GM19372 (cell line): ENCODE measurements around the gene DHFR2.
A peak's percentile ranks its signal among the peaks of the same experiment; 100 is the strongest.
"Not testable (repeated sequence)": the region's sequence is repeated elsewhere in the genome, so short reads cannot be mapped to it uniquely, and the experiment has no call there.

Experiments used
- ATAC-seq: cut with Tn5 transposase; IDR thresholded peaks from one replicate; pipeline ENCODE4 v1.9.1; 2021; ENCODE audit warnings: mild to moderate bottlenecking, low read depth, moderate library complexity; ENCODE audit not compliant: unreplicated experiment

The DHFR2 gene

DNA sequence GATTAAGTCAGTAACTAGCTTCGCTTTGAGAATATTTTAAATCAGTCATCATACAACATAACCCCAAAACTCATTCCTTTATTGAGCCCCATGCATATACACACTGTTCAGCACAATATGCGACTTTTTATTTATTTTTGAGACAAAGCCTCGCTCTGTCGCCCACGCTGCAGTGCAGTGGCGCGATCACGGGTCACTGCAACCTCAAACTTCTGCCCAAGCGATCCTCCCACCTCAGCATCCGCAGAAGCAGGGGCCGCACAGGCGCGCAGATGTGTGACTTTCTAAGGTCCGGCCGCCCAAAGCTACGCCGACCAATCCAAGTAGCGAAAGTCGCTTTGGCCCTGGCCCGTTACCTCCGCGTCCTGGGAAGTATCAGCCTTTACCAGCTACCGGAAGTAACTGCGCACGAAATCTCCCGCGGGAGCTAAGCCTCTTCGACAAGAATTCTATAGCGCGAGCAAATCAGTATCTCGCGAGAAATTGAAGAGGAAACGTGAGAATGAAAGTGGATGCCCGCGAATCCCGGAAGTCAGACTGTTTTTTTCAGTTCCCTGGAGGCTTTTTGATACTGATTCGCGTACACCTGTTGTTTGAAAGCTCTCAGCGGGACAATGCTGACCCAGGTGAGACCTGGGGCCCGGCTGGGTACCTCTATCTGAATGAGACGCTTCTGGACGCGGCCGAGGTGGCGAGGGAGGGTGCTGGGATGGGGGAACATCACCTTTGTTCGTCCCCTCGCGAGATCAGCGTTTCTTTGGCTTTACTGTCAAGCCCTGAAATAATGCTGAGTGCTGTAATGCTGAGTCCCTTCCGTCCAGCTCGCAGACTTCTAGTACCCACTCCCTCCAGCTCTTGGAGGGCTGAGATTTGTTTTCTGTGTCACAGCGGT is at the start of gene DHFR2, which contains the start of gene NSUN3:
Gene DHFR2, minus strand, starts transcription at position 404 of the 892 bp plus-strand sequence. CDS start 1,405 bp downstream, outside the sequence.
Gene NSUN3, plus strand, starts transcription at position 549 of the 892 bp plus-strand sequence. Its CDS starts 66 bp downstream, at position 615.
- ATAC-seq = peak; percentile 87

DNA sequence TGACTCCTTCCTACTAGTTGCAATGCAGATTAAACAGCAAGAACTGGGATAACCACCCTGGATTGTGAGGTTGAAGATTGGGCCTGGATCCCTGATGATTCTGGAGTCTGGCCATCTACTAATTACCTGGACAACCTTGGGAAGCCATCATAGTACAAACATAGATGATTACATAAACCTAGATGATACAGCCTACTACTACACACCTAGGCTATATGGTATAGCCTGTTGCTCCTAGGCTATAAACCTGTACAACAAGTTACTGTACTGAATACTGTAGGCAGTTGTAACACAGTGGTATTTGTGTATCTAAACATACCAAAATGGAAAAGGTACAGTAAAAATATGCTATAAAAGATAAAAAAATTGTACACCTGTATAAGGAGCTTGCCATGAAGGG is 48.1 kb upstream of the DHFR2 start:
- no peak for ATAC-seq

DNA sequence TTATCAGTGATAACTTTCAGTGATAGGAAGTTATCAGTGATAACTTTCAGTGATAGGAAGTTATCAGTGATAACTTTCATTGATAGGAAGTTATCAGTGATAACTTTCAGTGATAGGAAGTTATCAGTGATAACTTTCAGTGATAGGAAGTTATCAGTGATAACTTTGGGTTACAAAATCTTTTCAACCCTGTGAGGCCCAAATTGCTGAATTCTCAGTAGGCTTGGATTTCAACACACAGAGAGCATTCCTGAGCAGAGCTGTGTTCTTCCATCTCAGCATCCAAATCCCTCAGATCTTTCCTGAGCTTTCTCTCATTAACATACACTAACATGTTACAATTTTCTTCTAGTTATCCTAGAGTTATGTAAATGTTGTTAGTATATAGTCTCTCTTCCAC is 47.5 kb upstream of the DHFR2 start:
- ATAC-seq = not testable (repeated sequence)

DNA sequence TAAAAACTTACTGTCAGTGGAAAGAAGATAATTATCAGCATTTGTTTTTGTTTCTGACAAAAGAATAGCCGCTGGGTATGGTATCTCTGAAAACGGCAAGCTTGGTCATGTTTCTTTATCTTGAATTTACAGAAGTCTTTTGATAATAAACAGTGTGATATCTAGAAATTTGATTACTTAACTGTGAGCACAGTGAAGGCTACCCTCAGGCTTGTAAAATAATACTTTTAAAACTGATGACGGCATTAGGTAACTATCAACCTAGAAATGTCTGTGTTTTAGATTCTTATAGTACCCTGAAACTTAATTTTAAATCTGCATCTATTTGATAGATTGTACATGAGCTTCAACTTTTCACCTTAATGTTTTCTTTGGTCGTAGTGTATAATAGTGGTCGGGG is 43.6 kb upstream of the DHFR2 start:
- no peak for ATAC-seq

DNA sequence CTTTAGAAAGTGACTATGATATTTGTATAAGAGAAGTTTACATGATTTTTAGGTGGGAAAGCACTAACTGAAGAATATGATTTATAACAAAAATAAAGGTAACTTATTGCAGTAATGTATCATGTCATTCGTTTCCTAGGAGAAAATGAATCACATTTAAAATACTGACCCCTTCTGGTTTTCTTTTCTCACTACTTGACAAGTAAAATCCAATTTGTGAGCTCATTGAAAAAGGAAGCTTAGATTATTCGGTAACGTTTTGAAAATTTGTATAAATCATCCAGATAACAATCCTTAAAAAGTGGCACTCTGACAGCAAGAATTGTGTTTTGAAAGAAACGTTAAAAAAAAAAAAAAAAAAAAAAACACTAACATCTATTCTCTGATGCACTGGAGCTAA is 39.1 kb upstream of the DHFR2 start:
- ATAC-seq = no peak

DNA sequence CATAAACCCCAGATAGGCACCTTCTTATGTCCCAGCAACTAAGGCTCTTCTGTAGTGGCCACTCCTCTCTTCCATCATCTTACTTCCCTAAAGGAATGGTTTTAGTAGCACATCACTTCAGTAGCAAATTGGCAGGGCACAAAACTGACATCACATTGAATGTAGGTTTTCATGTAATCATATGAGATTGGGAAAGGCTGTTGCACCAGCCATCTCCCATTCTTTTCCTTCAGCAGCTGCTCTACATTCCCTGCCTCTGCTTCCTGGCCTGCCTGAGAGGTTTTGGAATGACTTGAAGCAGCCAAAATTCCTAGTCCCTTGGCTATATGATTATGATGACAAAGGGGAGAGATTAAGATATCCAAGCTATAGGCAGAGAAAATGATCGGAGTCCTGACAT is 36.6 kb upstream of the DHFR2 start:
- no peak for ATAC-seq

DNA sequence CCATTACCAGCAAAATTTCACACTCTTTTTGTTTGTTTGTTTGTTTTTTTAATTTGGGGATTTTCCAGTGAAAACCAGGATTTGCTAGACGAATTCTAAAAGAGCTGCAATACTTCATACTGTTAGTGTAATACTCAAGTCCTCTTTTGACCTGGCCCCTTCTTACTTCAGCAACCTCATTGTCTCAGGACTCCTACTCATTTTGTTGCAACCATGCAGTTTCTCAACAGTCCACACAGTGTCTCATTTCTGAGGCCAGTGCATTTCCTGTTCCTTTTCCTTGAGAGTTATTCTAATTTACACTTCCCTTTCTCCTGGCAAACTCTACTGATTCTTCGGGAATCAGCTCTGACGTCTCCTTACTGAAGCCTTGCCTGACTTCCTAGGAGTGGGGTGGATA is 35.7 kb upstream of the DHFR2 start:
- no peak for ATAC-seq

DNA sequence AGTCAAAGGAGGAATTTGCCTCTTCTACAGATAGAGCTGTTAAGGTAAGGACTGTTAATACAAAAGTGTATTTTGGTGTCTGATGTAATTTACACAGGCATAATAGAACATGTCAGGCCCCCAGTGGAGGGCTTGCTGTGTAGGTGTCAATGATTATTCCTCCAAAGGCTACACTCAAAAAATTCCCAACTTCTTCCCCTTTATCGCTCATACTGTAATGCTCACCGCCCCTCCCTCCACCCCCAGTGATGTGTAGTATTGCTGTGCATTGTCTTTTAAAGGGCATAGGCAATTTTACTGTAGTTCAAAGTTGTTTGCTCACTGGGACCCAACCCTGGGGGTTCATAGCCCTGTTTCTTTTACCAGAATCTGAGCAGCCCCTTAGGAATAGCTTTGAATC is 32.4 kb upstream of the DHFR2 start:
- no peak for ATAC-seq

DNA sequence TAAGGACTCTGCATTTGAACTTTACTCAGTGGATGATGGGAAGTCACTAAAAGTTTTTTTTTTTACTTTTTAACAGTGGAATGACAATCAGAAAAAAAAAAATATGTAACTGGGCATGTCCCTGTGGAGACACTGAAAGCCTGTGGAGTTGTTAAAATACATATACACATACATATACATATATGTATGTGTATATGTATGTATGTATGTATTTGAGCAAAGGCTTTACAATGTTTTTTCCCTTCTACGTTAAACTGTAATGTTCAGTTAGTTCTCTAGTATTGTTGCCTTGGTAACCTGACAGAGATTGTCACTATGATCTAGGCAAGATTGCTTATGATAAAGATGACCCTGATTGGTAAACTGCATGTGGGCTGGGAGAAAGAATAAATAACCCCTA is 30.4 kb upstream of the DHFR2 start:
- no peak for ATAC-seq

DNA sequence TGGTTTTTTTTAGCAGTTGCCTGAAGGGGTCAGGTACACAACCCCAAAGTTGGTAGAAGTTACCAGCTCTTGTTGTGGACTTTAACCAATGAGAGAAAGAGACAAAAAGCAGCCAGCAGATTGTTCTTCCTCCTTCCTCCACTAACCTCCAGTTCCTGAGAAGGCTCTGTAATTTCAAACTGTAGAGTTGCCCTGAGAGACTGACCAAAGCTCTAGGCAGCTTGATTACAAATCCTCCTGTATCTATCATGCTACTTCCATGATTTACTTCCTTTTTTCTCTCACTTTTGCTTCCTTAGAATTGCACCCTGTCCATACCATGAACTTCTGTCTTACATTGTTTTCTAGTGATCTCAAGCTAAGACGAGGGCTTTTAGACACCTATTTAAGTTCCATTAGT is 29.4 kb upstream of the DHFR2 start:
- no peak for ATAC-seq

DNA sequence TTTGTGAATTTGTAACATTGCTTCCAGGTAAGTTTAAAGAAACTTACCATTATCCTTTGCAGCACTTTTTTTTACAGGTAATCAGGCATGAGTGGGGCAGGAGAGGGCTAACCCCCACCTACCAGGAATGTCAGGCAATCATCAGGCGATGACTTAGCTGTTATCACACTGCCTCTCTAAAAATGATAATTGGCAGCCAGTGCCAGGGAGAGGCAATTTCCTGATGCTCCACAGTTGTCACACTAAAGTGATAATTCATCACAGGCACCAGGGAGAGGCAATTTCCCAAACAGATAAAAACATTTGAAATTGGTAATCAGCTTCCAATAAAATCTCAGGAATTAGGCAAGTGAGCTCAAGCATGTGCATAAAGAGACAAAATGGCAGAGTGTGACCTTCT is 26.4 kb upstream of the DHFR2 start:
- no peak for ATAC-seq

DNA sequence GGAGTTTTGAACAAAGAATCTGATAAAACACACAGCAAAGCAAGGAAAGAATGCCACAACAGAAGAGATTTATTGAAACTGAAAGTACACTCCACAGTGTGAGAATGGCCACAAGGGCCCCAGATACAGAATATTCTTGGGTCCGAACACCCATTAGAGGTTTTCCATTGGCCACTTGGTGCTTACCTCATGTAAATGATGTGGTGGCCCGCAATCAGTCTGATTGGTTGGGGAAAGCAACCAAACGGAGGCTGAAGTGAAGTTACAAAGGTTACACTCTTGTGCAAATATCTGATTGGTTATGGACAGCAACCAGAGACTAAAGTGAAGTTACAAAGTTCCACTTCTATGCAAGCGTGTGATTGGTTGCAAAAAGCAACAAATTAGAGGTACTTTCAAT is 20.5 kb upstream of the DHFR2 start:
- ATAC-seq = peak; percentile 80

DNA sequence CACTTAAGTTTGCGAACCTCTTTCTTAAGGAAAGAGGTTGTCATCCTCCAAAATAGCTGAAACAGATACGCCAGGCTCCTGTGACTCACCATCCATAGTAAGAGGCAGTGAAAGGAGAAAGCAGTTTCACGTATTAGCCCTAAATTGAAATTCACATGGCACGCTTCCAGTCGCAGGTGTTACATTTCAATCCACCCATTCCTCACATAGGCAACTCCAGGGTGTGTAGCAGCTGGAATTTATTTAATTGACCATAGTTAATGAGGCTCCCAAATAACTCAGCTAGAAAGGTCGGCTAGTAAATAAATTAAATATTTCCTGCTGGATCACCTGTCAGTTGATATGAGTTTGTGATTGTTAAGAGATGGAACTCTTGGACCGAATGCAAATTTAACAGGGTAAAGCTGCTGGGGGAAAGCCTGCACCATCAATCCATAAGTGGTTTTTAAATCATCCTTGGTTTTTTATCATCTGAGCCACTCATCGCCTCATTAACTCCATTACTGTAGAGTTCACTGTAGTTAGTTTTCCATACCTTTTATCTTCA is 19.7 kb upstream of the DHFR2 start:
- no peak for ATAC-seq

DNA sequence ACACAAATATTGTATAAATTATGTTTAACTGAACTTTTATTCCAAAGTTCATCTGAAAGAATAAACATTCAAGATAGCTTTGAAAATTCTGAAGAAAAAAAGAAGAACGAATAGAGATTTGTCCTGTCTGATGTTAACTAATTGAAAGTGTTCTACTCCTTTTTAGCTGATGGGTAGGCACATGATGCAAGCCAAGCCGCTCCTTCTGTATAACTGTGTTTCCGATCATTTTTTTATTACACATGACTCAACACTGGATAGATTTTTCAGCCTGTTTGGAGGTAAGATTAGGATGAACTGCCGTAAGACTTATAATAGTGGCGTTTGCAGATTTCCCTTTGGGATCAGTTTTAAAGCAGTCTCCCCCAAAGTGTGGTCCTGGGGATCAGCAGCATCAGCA is 19.2 kb upstream of the DHFR2 start:
- ATAC-seq = no peak

DNA sequence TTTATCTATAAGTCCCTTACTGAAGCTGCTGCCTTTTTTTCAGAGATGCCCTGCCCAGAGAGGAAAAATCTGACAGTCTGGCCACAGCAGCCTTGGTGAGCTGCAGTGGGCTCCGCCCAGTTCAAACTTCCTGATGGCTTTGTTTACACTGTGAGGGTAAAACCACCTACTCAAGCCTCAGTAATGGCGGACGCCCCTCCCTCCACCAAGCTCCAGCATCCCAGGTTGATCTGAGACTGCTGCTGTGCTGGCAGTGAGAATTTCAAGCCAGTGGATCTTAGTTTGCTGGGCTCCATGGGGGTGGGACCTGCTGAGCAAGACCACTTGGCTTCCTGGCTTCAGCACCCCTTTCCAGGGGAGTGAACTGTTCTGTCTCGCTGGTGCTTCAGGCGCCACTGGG is 17.8 kb upstream of the DHFR2 start:
- ATAC-seq = not testable (repeated sequence)

DNA sequence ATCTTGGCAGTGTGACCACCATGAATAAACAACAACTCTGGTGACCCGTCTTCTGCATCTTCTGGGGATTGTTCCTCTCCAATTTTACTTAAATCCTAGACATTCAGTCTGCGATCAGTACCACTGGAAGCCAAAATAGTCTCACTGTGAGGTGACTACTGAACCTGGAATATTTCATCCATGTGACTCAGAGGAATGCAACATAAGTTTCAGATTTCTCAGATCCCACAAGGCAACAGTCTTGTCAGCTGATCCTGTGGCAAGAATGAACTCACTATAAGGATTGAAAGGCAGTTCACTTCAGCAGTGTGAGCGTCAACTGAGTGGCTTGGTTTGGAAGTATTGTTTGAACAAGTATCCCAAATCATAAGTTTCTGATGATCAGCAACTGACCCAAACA is 13.3 kb upstream of the DHFR2 start:
- no peak for ATAC-seq

DNA sequence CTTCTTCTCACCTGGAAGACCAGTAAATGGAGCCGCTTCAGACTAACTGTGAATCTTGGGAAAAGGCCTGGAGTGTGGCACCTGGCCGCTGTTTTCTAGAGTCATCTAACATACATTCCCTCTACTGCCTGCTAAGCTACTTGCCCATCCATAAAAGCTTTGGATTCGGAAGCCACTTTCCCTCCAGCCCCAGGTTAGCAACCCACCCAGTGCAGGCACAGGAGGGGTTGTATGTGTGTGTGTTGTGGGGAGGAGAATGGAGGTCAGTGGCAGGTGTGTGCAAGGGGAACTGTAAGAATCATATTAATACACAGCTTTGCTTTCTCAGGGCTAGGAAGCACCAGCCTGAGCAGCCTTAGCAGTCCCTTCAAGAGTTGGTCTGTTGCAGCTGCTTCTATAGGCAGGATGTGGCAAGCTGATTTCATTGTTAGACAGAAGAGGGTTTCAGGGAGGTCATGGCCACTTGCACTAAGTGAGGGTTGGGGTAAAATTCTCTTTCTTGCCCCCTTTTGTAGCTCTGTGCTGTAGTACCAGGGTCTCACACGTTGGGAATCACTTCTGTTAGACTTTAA is 9.1 kb upstream of the DHFR2 start:
- peak; percentile 63 for ATAC-seq

DNA sequence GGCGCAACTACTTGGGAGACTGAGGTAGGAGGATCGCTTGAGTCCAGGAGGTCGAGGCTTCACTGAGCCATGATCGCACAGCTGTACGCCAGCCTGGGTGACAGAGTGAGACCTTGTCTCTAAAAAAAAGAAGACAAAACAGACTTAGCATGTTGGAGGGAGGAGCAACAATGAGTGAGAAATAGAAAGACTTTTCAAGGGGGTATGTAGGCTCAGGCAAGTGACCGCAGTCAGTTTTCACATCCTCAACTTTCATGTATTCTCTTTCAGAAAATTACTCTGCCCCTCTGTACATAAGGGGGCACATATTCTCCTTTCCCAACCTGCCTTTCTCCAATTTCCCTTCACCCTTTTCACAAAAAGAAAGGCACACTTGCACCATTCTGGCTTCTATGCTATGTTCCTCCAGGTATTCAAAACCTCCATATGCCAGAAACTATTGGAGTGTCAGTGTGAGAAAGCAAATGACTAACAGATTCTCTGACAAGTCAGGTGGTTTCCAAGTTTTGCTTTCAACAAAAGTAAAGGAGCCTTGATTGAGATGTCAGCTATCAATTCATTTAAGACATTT is 7.7 kb upstream of the DHFR2 start:
- ATAC-seq = peak; percentile 83

DNA sequence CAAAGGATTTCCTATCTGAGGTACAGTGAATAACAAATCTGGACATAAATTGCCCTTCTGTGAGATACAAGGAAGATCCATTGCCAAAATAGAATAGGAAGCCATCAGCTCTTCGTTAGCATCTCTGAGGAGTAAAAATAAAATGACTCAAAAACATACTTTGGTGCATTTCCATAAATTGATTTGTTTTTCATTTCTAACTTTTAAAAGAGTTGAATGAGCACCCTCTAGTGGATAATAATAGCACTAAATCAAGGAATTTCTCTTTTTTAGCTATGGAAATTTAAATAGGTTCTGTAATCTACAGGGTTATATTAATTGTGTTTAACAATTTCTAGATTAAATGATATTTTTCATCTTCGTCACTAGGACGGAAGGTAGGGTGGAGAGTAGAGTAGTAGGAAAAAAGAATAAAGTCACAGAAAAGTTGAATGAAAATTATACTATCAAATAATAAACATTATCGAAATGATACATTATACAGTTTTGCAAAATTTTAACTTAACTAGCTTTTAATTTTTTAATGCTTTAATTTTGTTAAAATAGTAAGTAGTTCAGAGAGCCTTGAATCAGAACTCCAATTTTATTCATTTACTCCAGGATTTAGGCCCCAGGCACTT is 6.6 kb upstream of the DHFR2 start:
- no peak for ATAC-seq

DNA sequence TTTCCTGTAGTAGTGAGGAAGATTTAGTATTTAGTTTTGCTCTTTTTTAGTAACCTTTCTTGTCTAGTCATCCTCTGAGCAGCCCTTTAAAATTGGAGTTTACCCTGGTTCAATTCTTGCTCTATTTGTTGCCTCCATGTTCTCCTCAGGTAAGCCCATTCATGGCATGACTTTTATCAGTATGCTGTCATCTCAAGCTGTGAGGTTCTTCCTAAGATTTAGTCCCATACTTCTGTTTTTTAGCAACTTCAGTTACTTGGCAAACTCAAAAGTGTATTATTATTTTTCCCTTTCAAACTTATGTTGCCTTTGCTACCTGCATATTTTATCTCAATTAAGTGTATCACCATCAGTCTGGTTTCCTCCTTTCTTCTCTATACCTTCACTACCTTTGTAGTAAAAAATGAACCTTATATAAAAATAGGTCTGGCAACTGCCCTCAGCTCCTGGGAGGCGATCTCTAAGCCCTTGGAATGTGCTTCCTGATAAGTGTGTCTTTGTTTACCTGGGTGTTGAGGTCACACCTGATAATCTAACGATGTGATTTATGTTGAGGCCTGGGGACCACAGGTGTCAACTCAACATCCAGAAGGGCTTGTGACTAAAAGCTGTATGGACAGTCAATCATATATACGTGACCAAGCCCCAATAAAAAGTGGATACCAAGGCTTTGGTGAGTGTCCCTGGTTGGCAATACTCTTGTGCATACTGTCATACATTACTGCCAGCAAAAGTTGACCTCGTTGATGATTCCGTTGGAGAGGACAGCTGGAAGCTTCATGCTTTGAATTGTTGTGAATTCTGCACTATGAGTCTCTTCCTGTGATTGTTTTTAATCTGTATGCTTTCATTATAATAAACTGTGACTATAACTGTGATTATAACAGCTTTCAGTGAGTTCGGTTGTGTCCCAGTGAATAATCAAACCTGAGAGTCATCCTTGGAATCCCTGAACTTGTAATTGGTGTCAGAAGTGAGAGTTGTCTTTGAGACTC is 4.1 kb upstream of the DHFR2 start:
- no peak for ATAC-seq
